Colonic mucosa (tissue), 4 donors: ENCODE measurements around the gene DCP2. TPM values are rescaled to one million over a fixed set of nuclear protein-coding genes. Genes with fewer than 3 reads are reported as not detected.

Experiments
- DNase-seq: peaks from one replicate; pipeline ENCODE4 v3.0.0-alpha.2; 2020
- H3K27ac ChIP-seq: fragments of 200-600 bp; one replicate; pipeline ENCODE4 v1.8.0; 2021
- H3K27me3 ChIP-seq: fragments of 200-600 bp; one replicate; pipeline ENCODE4 v1.8.0; 2021
- H3K36me3 ChIP-seq: fragments of 200-600 bp; one replicate; pipeline ENCODE4 v1.8.0; 2021
- H3K4me1 ChIP-seq: fragments of 200-600 bp; one replicate; pipeline ENCODE4 v1.8.0; 2021; ENCODE audit warnings: mild to moderate bottlenecking
- H3K4me3 ChIP-seq: fragments of 200-600 bp; one replicate; pipeline ENCODE4 v1.8.0; 2021
- H3K9ac ChIP-seq, 2 donors: one replicate each; pipeline ENCODE4 v1.7.0; 2013; ENCODE audit warnings: control low read depth in 2 of 2, low read depth in 2 of 2, low read length in 2 of 2
- H3K9me3 ChIP-seq: fragments of 200-600 bp; one replicate; pipeline ENCODE4 v1.8.0; 2021
- CTCF ChIP-seq: fragments of 200-600 bp; IDR thresholded peaks from one replicate; pipeline ENCODE4 v1.8.0; 2022; ENCODE audit warnings: antibody characterized with exemption, mild to moderate bottlenecking
- intact Hi-C: fragments of 100-400 bp; cut with DNase I; formaldehyde crosslinking; loops from one replicate; pipeline ENCODE4 v1.14.1; 2022
- total RNA-seq, 2 donors: library from RNA; stranded (reverse); fragmentation: NEBNext Ultra II Directional in 1 of 2; extraction: Animal tissue kit (Norgen Biotek cat#: 25700) in 1 of 2; gene quantifications; one replicate each; pipeline ENCODE4 v1.2.1, GENCODE V29; 2021
- donor health status: healthy.
- donor health status: DM: no; HTN: no; CAD: no.
- donor health status: DM: no; HTN: no; CAD: no.

DCP2 gene
- total RNA-seq, 2 donors from 2014 or later: 39.5 to 48.2 TPM

GRCh38 chr5:113056988-113057387 is 80.4 kb downstream of the DCP2 start:
- no peak for TF ChIP-seq CTCF
- DNase-seq: no peak
- Histone ChIP-seq H3K9ac (no peak overlapping the region), H3K36me3 (no peaks in the 10 kb centered on the region), H3K4me3 (no peak overlapping the region), H3K27me3 (no peaks in the 10 kb centered on the region), H3K27ac (no peak overlapping the region), H3K4me1 (no peaks in the 10 kb centered on the region), H3K9me3 (no peaks in the 10 kb centered on the region)
- intact Hi-C loops: no loop called here

GRCh38 chr5:113057557-113057984 is 81.0 kb downstream of the DCP2 start:
- H3K9me3 ChIP-seq: no peaks in the 10 kb centered on the region
- no peaks in the 10 kb centered on the region for H3K27me3 ChIP-seq
- no peaks in the 10 kb centered on the region for H3K36me3 ChIP-seq
- no peak overlapping the region for H3K9ac ChIP-seq
- H3K4me1 ChIP-seq: no peaks in the 10 kb centered on the region
- no peak for DNase-seq
- intact Hi-C loops: no loop called here
- H3K27ac ChIP-seq: no peak overlapping the region
- H3K4me3 ChIP-seq: no peak overlapping the region
- no peak for TF ChIP-seq CTCF

GRCh38 chr5:113058269-113058668 is 81.7 kb downstream of the DCP2 start:
- intact Hi-C loops: no loop called here
- no peak for TF ChIP-seq CTCF
- Histone ChIP-seq H3K9ac (no peak overlapping the region), H3K4me3 (no peak overlapping the region), H3K4me1 (no peaks in the 10 kb centered on the region), H3K9me3 (no peaks in the 10 kb centered on the region), H3K27ac (no peak overlapping the region), H3K36me3 (no peaks in the 10 kb centered on the region), H3K27me3 (no peaks in the 10 kb centered on the region)
- DNase-seq: no peak

- H3K4me3 ChIP-seq: no peak overlapping the region
- no peaks in the 10 kb centered on the region for H3K27me3 ChIP-seq
- DNase-seq: no peak
- no peak for TF ChIP-seq CTCF
- H3K4me1 ChIP-seq: no peaks in the 10 kb centered on the region
- no peak overlapping the region for H3K27ac ChIP-seq
- H3K9me3 ChIP-seq: no peaks in the 10 kb centered on the region
- intact Hi-C loops: no loop called here
- H3K36me3 ChIP-seq: no peaks in the 10 kb centered on the region
- H3K9ac ChIP-seq: no peak overlapping the region
These were observed 82.2 kb downstream of the DCP2 start for GRCh38 chr5:113058706-113059226.

- TF ChIP-seq CTCF: no peak
- H3K9me3 ChIP-seq: no peaks in the 10 kb centered on the region
- no peaks in the 10 kb centered on the region for H3K36me3 ChIP-seq
- no peak for DNase-seq
- no peaks in the 10 kb centered on the region for H3K27me3 ChIP-seq
- intact Hi-C loops: no loop called here
- no peak overlapping the region for H3K4me3 ChIP-seq
- H3K4me1 ChIP-seq: no peaks in the 10 kb centered on the region
- no peak overlapping the region for H3K9ac ChIP-seq
- H3K27ac ChIP-seq: no peak overlapping the region
These were observed 82.8 kb downstream of the DCP2 start for GRCh38 chr5:113059232-113060040.
